ENCODE results near the gene WDR44.
"Not testable (repeated sequence)": the region's sequence is repeated elsewhere in the genome, so short reads cannot be mapped to it uniquely, and the experiment has no call there.

The WDR44 gene, protein sequence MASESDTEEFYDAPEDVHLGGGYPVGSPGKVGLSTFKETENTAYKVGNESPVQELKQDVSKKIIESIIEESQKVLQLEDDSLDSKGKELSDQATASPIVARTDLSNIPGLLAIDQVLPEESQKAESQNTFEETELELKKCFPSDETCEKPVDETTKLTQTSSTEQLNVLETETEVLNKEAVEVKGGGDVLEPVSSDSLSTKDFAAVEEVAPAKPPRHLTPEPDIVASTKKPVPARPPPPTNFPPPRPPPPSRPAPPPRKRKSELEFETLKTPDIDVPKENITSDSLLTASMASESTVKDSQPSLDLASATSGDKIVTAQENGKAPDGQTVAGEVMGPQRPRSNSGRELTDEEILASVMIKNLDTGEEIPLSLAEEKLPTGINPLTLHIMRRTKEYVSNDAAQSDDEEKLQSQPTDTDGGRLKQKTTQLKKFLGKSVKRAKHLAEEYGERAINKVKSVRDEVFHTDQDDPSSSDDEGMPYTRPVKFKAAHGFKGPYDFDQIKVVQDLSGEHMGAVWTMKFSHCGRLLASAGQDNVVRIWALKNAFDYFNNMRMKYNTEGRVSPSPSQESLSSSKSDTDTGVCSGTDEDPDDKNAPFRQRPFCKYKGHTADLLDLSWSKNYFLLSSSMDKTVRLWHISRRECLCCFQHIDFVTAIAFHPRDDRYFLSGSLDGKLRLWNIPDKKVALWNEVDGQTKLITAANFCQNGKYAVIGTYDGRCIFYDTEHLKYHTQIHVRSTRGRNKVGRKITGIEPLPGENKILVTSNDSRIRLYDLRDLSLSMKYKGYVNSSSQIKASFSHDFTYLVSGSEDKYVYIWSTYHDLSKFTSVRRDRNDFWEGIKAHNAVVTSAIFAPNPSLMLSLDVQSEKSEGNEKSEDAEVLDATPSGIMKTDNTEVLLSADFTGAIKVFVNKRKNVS

GRCh38 chrX:118345464-118346257, at the start of gene WDR44:
TSS of gene WDR44 (plus strand) at chrX:118346106. CDS start at chrX:118346504, 398 bp downstream.
- DNase-seq: peak; percentile 84 to 89

- not testable (repeated sequence) for DNase-seq
These were observed 40.1 kb upstream of the WDR44 start for GRCh38 chrX:118305827-118306226.

GRCh38 chrX:118315529-118315928, 30.4 kb upstream of the WDR44 start:
- DNase-seq: no peak

DNA sequence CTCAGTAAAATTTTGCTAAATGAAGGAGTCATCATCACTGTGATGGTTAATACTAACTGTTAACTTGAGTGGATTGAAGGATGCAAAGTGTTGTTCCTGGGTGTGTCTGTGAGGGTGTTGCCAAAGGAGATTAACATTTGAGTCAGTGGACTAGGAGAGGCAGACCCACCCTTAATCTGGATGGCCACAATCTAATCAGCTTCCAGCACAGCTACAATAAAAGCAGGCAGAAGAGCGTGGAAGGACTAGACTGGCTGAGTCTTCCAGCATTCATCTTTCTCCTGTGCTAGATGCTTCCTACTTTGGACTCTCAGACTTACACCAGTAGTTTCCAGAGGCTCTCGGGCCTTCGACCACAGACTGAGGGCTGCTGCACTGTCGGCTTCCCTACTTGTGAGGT, 21.3 kb upstream of the WDR44 start:
- DNase-seq: no peak

DNA sequence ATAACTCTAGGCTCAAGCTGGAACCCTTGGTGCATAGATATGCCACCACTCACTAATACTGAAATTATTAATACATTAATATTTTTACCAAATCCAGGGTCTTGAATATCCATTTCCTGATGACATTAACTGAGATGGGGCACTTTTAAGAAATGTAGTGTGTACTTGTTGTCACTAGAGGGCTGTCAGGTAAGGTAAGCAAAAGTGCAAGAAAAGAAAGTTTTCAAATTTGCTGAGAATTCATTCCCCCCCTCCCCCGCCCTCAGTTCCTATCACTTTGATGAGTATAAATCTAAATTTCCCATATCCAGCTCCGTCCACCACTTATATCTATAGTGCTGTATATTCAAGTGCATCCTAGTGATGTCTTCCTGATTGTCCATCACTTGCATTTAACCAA, 20.5 kb upstream of the WDR44 start:
- DNase-seq: no peak

- DNase-seq: no peak
These were observed 16.7 kb upstream of the WDR44 start for GRCh38 chrX:118329175-118329574.

DNA sequence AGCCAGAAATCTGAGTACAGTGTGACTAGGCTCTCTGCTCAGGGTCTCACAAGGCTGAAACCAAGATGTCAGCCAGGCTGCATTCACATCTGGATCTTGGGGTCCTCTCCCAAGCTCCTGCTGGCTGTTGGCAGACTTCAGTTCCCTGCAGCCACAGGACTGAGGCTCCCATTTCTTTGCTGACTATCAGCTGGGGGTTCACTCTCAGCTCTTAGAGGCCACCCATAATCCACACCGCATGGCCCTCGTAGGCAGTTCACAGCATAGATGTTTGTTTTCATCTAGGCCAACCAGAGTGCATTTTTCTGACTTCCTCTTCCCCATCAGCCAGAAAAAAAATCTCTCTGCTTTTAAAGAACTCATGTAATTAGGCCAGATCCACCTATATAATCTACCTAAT, 8.2 kb upstream of the WDR44 start:
- no peak for DNase-seq

- DNase-seq: no peak
These were observed 7.0 kb upstream of the WDR44 start for GRCh38 chrX:118338930-118339329.

DNA sequence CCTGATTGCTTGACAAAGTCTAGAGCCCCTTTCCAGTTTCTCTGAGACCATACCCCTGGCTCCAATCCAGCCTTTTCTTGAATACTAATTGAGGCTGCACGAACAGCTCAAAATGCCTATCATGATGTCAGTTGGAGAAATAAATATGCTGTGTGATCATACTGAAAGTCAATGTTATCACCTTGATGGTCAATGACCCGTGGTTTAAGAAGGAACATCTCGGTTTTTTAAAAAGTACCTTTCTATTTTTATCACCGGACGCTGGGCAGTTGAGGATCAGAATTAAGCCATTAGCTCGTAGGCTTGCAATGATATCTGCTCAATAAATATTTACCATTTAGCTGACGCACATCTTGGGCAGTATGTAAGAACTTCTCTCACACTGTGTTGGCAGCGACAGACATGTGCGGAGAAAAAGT, 852 bp upstream of the WDR44 start:
- no peak for DNase-seq

- DNase-seq: peak; percentile 24 to 32
These were observed 570 bp downstream of the WDR44 start for GRCh38 chrX:118346258-118347094.

DNA sequence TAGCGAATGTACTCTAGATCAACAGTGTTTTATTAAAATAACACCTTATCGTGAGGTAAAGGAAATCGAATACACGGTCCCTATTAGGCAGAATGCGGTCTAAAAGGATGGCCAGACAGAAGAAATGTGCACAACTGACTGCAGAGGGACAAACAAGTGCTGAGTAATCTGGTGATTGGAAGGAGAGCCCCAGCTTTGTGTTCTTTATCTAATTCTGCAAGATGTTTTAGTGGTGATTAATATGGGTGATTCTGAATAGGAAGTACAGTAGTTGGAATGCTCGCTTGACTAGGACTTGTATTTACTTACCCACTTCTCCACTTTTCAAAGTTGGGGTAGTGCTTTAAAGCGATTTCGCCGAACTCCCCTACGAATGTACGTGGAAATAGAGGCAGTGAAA, 1.2 kb downstream of the WDR44 start:
- no peak for DNase-seq

DNA sequence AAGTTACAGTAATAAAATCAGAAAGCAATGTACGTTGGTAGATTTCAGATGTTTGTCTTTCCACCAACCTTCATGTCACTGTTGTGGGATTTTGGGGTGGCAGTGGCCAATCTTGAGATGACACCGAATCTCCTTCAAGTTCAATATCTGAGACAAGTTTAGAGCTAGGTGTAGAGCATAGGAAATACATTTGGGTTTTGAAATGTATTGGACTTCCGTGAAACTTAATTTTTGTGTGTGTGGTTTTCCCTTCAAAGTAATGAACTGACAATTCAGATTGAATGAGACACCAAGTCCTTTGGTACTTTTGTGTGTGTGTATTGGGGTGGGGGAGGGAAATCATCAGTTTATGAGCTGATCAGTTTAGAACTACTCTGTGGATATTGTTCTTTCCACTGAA, 1.8 kb downstream of the WDR44 start:
- no peak for DNase-seq

DNA sequence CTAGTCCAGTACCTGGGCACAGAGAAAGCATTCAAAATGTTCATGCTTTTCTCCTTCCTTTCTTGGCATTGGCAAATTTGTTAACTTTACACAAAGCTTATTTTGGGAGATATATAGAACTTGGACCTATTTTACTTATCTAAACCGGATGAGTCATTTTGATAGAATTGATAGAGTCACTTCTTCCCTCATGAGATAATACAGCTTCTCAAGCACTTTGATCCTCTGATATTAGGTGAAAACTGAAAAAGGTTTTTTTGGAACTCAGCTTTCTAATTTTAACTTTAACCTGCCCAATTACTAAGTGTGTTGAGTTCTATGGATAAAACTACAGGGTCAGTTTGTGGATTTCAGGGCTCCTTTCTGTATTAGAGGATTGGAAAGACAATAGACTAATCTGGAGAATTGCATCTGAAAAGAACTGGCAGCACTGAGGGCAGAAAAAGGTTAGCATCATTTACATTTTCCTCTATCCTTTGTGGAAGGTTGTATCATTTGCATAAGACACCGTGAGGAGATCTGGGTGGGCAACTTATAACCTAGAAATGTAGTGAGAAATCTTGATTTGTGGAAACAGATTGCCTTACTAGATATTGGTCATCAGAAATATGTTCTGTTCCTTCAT, 2.4 kb downstream of the WDR44 start:
- DNase-seq: no peak

- no peak for DNase-seq
These were observed 3.3 kb downstream of the WDR44 start for GRCh38 chrX:118349188-118349587.

DNA sequence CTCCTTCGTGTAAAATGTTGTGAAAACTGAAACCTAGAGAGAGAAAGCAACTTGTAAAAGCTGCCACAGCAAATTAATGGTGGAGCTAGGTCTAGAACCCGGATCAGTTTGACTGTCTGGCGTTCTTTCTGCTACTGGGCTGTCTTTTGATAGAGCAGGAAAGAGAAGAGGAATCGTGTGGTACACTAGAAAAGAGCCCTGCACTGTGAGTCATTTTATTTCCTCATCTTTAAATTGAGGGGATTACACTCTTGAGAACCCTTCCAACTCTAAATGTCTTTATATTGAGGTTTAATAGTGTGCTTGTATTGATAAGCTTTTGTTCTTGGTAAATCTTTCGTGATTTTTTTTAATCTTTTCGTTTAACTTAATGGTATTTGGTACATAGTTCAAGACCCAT, 4.3 kb downstream of the WDR44 start:
- no peak for DNase-seq

DNA sequence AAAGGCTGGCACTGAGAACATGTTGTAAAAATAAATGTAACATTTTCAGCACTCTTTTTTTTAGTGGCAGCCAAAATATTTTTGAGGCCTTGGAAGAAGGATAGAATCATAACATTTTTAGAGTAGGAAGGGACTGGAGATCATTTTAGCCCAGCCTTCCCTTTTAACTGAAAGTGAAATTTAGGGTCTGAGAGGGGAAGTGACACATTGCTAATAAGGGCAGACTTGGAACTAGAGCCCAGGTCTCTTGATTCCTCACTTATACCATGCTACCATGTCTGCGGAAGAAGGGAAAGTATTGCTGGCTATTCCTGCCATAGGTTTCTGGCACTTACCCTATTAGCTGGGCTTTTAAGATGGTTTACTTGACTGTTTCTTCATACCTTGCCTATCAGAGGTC, 4.8 kb downstream of the WDR44 start:
- DNase-seq: no peak

GRCh38 chrX:118352566-118352965, 6.7 kb downstream of the WDR44 start:
- no peak for DNase-seq

DNA sequence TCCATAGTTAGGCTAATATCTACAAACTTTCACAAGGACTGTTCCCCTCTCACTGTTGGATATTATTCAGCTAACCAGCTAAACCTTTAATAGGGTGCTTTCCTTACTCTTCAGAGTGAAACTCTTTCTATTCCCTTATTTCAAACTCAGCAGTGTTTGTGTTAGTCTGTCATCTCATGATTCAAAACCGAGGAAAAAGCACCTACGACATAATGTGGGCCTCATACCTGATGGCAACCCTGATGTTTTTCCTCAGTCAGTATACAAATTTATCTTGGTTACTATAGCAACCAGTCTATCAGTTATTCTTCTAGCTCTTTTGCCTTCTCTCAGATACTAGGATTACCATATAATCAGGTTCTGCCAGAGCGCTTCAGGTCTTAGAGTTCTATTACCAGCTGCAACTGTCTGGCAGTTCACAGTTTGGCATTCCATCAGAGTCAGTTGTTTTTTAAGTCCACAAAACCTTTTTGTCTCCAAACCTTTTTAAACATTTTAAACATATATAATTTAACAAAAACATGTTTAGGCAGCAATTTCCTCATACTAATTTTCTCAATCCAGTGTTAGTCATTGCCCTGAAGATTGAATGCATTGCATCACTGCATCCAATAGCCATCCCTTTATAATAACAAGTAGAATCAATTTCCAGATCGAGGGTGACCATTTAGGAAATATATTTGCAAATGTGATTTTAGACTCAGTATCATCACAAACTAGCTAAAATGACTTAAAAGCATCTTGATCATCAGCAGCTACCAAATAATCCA, 7.4 kb downstream of the WDR44 start:
- DNase-seq: no peak

DNA sequence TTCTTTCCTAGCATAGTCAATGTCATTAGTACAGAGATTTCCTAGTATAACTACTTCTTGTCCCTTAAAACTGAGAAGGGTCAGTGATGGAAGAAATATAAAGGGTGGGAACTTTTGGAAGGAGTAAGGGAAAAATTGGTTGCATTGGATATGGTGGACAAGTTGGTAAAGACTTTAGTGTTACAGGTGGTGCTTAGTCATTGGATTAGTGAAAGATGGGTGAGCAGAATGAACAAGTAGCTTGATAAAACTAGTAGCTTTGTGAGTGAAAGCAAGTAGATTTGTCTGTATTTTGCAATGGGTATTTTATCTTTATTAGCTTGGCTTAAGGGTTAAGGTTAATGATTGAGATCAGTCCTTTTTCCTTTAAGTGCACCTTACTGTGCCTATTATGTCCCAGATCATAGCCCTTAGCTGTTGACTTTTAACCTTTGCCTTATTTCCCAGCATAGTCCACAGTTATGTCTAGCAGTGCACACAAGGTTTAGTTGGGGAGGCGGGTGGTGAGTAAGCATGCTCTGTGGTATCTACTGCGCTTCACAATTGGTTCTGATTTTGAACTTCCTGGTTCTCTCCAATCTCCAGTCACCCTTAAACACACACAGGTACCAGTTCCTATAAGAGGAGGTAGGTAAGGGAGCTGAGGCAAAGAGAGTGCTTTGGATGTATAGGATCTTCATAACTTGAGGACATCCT, 9.5 kb downstream of the WDR44 start:
- no peak for DNase-seq

DNA sequence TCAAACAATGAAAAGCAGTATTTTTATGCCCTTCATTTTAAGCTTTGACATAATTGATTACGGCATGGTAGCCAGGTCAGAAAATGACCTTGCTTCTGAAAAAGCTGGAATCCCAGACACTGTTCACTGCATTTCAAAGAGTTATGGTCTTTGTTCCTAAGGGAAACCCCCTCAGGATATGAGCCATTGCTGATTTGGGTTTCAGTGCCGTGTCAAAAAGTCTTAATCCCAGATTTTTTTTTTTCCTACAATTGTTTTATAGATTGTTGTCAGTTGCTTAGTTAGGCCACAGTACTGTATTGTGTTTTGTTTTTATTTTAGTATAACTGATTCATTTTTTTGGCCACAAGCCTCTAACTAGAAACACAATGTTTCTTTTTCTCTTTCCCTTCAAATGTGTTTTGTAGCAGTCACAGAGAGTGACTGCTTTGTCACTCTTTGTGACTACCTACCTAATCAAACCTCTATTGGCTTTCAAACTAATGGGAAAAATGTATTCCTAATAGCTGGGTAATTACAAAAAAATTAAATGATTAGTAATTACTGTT, 10.3 kb downstream of the WDR44 start:
- no peak for DNase-seq

Data from hippocampal formation (tissue), 2 donors.